Measurements from ENCODE around the gene SLCO4C1.
"Not testable (repeated sequence)": the region's sequence is repeated elsewhere in the genome, so short reads cannot be mapped to it uniquely, and the experiment has no call there.

SLCO4C1 gene

DNA sequence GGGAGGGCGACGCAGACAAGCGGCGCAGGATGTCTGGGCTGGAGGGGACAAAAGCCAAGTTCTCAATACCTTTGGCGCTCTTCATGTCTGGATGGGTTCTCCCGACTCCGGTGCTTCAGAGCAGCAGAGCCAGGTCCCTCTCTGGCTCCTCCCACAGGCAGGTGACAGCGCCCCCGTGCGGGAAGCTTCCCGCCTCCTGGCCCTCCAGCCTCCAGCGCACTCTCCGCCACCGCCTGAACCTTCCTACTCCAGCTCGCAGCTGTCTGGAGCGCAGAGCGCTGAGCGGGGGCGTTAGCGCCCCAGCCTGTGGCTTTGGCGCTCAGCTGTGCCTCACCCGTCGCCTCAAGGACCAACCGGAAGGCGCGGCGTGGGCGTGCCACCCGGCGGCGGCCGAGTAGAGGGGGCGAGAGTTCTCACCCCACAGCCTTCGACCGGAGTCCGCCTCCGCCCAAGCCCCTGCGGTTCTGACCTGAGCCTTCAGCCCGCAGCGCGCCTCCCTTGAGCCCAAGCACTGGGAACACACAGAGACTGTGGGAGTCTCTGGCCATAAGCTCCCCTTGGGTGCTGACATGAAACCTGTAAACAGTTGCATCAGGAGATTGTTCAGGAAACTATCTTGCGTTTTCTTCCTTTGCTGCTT is at the start of gene SLCO4C1:
Gene SLCO4C1 (minus strand): TSS at position 107 of the 640 bp plus-strand sequence. CDS start 22 bp downstream, at position 85.
- peak in 6 of 14 donors; percentile 3 to 34 (median 26) for DNase-seq

DNA sequence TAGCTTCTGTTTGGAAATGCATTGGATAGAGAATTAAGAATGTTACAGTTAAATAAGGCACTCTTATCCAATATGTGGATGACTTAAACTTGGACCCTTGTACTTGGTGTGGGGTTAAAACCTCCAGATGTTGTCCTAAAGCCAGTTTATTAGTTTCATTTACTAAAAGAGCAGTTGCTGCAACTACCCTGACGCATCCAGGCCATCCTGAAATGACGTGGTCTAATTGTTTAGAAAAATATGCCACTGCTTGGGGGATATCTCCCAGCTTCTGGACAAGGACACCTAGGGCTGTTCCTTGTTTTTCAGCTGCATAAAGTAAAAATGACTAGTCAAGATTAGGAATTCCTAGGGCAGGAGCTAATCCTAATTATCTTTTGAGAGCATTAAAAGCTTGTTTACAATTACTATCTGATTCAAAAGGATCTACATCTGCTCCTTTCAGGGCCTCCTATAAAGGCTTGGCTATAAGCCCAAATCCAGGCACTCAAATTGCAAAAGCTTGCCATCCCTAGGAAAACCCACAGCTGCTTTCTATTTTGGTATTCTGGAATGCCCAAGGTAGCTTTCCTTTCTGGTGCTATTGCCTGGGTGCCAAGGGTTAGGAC is 45.7 kb upstream of the SLCO4C1 start:
- DNase-seq, result no peak

DNA sequence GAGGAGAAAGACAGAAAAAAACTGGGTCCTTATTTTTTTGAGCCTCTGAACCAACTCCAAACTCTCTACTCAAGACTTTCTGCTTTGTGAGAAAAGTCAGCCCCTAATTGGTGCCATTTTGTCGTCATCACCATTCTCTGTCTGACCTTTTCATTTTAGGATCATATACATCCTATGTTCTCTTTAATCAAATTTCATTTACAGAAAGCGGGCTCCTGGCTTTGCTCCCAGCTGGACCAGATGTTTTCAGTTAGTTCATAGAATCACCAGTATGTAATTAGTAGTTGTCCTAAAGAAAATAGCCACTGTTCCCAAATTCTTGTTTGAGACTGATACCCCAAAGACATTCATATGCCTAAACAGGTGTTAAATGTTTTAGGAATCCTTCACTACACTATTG is 28.6 kb upstream of the SLCO4C1 start:
- no peak for DNase-seq

DNA sequence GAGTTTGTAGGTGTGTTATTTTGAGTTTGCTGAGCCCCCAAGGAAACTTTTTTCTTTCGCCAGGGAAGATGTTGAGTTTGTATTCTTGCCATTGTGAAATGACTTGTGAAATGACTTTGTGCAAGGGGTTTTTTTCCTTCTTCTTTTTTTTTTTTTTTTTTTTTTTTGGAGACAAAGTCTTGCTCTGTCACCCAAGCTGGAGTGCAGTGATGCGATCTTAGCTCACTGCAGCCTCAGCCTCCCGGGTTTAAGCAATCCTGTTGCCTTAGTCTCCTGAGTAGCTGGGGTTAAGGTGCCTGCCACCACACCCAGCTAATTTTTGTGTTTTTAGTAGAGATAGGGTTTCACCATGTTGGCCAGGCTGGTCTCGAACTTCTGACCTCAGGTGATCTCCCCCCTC is 22.7 kb upstream of the SLCO4C1 start:
- not testable (repeated sequence) for DNase-seq

DNA sequence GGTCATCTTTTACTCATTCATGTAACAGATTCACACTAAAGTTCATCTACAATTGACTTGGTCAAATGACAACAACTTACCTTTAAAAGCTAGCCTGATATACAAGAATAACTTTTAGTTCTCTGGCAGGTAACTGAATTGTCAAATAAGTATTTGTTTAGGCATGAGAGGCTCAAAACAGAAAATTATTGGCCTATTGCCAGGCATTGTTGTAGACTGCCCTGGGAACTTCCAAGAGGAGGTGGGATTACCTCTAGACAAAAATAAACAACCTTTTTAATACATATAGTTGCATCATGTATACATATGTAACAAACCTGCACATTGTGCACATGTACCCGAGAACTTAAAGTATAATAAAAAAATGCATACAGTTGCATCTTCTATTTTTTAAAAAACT is 18.2 kb upstream of the SLCO4C1 start:
- no peak for DNase-seq

GRCh38 chr5:102313912-102314311 is 17.8 kb upstream of the SLCO4C1 start:
- DNase-seq, result no peak

DNA sequence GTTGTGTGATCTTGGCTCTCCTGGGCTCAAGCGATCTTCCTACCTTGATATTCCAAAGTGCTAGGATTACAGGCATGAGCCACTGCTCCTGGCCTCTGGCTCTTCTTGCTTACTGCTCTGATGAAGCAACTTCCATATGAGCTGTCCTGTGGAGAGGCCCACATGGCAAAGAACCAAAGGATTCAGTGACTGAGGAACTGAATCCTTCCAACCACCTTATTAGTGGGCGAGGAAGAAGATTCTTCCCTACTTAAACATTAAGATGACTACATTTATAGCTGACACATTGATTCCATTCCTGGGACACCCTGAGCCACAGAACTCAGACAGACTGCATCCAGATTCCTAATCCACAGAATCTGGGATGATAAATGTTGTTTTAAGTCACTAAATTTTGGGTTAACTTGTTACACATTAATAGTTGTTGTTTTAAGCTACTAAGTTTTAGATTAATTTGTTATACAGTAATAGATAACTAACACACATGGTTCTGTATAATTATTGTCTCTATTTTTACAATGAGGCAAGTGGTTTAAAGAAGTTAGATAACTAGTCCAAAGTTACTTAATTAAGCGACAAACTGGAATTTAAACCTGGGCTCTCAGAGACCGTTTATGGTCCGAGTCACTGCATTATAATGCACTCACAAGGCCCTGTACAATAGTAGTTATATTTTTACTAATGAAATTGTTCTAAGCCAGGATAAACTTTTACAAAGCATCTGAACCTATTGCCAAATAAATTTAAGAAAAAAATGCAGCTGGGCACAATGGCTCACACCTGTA is 16.7 kb upstream of the SLCO4C1 start:
- DNase-seq, result no peak

- no peak for DNase-seq
These were observed 13.5 kb upstream of the SLCO4C1 start for GRCh38 chr5:102309586-102309985.

- no peak for DNase-seq
These were observed 11.1 kb upstream of the SLCO4C1 start for GRCh38 chr5:102307232-102307631.

GRCh38 chr5:102306121-102306520 is 10.0 kb upstream of the SLCO4C1 start:
- no peak for DNase-seq

DNA sequence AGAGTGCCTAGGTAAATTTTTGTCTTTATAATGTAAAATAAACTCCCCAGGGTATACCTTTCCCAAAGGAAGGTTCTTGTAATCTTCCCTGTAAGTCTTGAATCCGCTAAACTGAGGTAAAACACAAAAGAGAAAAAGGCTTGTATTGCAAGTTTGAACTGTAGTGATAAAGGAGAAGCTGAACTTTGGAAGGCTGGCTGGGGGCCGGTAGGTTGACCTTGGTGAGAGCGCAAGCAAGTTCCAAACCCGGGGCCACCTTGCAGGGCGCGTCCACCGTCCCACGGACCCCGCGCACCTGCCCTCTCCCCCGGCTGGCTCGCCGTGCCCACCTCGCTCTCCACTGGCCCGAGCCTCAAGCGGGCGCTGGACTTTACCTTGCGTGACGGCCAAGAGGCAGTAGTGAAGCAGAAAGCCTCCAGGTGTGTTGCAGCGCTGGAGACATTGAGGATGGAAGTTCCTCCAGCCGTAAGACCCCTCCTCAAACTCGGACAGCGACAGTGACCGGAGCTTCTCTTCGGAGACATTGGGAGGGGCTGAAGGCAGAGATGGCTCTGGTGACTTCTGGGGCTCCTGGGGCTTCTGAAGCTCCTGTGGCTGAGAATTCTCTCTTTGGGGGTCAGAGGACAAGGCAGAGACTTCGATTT is 428 bp downstream of the SLCO4C1 start:
- DNase-seq, result no peak

DNA sequence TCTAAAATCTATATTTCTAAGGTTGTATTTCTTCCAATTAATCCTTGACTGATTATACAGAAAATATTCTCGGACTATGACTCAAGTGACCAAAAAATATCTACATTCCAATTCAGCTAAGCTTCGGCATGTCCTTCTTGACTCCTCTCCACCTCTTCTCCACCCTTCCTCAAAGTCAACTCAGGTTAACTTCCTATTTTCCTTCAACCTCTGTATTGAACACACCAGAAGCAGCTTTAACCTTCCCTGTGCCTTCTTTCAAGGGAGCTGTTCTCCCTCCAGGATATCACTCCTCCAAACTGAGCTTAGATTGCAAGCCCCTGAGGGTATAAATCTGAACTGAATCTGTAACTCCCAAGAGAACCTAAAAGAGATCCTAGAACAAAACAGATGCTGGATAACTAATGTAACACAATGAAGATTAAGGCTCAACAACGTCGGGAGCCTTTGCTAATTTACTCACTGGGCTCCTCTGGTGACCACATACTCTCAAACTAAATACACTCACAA is 1.1 kb downstream of the SLCO4C1 start:
- DNase-seq, result no peak

- no peak for DNase-seq
These were observed 6.1 kb downstream of the SLCO4C1 start for GRCh38 chr5:102290004-102290403.

GRCh38 chr5:102289251-102289899 is 6.7 kb downstream of the SLCO4C1 start:
- DNase-seq, result no peak

GRCh38 chr5:102288630-102289029 is 7.5 kb downstream of the SLCO4C1 start:
- no peak for DNase-seq

GRCh38 chr5:102286476-102286875 is 9.6 kb downstream of the SLCO4C1 start:
- no peak for DNase-seq

DNA sequence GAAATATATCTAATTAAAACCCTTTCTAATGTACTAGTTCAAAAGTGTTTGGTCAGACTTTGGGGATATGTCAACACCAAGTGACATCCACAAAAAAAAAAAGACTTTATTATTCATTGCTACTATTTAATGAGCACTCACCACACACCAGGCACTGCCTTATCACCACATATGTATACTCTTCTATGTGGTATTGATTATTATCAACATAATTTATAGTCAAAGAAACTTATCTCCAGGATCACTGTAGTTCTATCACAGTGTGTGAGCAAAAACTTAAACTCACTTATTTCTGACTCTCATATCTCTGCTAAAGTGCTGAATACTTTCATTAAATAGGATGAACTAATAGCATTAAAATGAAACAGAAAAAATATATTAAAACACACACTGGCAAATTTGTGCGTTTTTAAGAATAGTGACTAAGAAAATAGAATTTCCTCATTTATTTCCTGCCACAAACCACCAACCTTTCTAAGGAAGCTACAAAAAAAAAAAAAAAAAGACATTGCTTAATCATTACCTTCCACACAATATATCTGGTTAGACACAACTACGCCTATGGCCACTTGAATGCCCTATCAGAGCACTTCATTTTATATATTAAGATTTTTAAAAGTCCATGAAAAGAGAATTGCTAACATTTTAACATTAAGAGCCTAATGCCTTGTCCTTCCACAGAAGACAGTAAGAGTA is 12.8 kb downstream of the SLCO4C1 start:
- DNase-seq, result no peak

DNA sequence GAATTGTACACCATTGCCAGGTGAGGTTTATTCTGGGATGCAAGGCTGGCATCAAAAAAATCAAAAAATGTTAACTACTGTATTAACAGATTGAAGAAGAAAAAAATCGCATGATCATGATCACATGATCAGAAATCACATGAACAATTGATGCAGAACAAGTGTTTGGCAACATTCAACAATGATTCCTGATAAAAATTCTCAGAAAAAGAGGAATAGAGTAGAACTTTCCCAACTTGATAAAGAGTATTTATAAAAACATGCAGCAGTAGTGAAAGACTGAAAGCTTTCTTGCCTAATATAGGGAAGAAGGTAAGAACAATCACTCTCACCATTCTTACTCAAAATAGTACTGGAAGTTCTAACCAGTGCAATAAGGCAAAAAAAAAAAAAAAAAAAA is 16.4 kb downstream of the SLCO4C1 start:
- no peak for DNase-seq

GRCh38 chr5:102278231-102278630 is 17.9 kb downstream of the SLCO4C1 start:
- DNase-seq, result no peak

DNA sequence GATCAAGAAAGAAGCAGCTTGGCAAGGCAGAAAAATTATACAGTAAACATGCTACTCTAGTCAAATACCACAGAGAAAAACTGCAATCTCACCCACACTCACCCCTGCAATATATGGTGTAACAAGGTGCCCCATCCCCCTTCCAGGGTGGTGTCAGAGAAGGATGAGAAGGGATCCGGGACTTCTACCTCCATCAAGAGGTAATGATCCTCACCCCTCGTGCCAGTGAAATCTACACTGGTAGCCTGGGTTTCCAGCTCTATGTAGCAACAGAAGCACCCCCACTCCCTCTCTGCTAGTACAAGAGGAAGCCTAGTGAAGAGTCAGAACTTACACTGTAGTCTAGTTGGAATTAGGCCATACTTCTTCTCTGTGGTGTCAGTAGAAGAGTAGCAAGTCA is 18.9 kb downstream of the SLCO4C1 start:
- no peak for DNase-seq

GRCh38 chr5:102271759-102272158 is 24.3 kb downstream of the SLCO4C1 start:
- DNase-seq, result no peak

DNA sequence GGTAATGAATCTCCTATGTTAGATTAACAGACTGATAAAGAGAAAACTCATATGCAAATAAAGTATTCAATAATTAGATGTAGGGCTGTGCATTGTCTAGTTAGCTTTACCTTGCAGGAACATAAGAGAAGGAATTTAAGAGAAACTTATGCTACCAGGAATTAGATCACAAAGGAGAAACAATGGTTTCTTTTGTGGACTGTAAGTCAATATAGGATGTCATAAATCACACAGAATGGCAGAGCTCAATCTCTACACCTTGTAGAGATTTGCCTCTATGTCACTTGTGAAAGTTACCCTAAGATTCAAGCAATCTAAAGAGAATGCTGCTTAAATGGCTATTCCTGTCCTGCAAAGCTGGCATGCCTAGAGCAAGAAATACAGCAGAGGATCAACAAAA is 26.0 kb downstream of the SLCO4C1 start:
- no peak for DNase-seq

All from C1 segment of cervical spinal cord (tissue), 14 donors.